Measurements from ENCODE around the gene FAM3C. TPM values are rescaled to one million over a fixed set of nuclear protein-coding genes. Genes with fewer than 3 reads are reported as not detected.

Gene FAM3C
- polyA plus RNA-seq, 1 donor from 2014 or later, result 61.8 TPM

DNA sequence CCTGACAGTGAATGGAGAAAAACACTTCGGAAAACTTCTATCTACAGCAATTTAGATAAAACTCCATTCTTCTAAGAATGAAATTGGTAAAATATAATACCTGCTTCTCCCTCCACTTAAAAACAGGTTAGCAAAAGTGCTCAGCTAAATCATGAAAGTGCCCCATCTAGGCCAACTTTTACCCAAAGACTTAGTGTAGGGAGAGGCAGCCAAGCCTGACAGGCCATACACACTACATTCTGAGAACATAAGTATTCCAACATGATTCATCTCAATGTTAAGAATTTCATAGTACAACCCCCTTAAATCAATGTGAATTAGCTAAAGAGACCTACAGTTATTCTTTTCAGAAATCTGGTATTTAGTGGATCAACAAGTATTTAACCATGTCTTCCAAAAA is 7.2 kb downstream of the FAM3C start:
- no peak for TF ChIP-seq EP300 (conservative IDR thresholded peaks at IDR 0.05; ENCODE audit: poor library complexity, severe bottlenecking)
- TF ChIP-seq CTCF (IDR thresholded peaks at IDR 0.05; ENCODE audit: poor library complexity, severe bottlenecking), result no peak
- no peak for TF ChIP-seq EZH2 (IDR thresholded peaks at IDR 0.05; ENCODE audit: borderline replicate concordance, insufficient read depth, low read length, poor library complexity, severe bottlenecking)
- TF ChIP-seq MXI1 (conservative IDR thresholded peaks at IDR 0.05; ENCODE audit: poor library complexity, severe bottlenecking), result no peak
- no peak for TF ChIP-seq POLR2AphosphoS5 (IDR thresholded peaks at IDR 0.05)
- no peak for TF ChIP-seq SMC3 (conservative IDR thresholded peaks at IDR 0.05; ENCODE audit: poor library complexity)
- TF ChIP-seq, protein P1, sequence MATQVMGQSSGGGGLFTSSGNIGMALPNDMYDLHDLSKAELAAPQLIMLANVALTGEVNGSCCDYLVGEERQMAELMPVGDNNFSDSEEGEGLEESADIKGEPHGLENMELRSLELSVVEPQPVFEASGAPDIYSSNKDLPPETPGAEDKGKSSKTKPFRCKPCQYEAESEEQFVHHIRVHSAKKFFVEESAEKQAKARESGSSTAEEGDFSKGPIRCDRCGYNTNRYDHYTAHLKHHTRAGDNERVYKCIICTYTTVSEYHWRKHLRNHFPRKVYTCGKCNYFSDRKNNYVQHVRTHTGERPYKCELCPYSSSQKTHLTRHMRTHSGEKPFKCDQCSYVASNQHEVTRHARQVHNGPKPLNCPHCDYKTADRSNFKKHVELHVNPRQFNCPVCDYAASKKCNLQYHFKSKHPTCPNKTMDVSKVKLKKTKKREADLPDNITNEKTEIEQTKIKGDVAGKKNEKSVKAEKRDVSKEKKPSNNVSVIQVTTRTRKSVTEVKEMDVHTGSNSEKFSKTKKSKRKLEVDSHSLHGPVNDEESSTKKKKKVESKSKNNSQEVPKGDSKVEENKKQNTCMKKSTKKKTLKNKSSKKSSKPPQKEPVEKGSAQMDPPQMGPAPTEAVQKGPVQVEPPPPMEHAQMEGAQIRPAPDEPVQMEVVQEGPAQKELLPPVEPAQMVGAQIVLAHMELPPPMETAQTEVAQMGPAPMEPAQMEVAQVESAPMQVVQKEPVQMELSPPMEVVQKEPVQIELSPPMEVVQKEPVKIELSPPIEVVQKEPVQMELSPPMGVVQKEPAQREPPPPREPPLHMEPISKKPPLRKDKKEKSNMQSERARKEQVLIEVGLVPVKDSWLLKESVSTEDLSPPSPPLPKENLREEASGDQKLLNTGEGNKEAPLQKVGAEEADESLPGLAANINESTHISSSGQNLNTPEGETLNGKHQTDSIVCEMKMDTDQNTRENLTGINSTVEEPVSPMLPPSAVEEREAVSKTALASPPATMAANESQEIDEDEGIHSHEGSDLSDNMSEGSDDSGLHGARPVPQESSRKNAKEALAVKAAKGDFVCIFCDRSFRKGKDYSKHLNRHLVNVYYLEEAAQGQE (IDR thresholded peaks at IDR 0.05; ENCODE audit: borderline replicate concordance), result no peak
- no peak for TF ChIP-seq RAD21 (conservative IDR thresholded peaks at IDR 0.05)
- no peak for TF ChIP-seq TAF1 (IDR thresholded peaks at IDR 0.05; ENCODE audit: low read depth)

DNA sequence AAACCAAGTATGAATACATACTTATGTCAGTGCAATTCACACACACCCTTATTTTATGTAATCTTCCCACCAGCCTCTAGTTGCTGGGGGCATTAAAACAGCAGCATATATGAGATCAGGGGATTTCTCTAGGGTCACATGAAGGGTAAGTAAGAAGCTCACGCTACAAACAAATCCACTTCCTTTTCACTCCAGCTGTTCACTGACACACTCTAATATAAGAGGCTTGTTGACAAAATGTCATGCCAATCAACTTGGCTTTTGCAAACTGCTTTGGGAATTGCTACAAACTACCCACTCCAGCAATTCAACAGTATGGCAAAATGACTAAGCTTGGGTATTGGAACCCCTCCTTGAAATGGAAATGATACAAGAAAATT is 10.3 kb downstream of the FAM3C start:
- Histone ChIP-seq H3K9ac (ENCODE audit: low read length) (no peak overlapping the region), H3K4me2 (ENCODE audit: low read length) (no peak overlapping the region), H3K9me3 (ENCODE audit: low read length) (no peaks in the 10 kb centered on the region), H3K27ac (ENCODE audit: low read length) (no peak overlapping the region), H2AFZ (ENCODE audit: low read depth, low read length) (no peak overlapping the region), H3K36me3 (ENCODE audit: insufficient read depth, low read length) (no peaks in the 10 kb centered on the region), H3K9me2 (ENCODE audit: insufficient read depth, low read length) (no peaks in the 10 kb centered on the region), H3F3A (ENCODE audit: insufficient read depth, low read length, poor library complexity, severe bottlenecking) (no peaks in the 10 kb centered on the region), H3K27me3 (ENCODE audit: insufficient read depth, low read depth, low read length) (no peaks in the 10 kb centered on the region), H4K20me1 (ENCODE audit: insufficient read depth) (no peaks in the 10 kb centered on the region), H3K79me2 (replicated peaks; ENCODE audit: insufficient read depth, low read length) (peaks cover 48% of the 10 kb centered on the region), H3K4me3 (ENCODE audit: low read length) (no peak overlapping the region)
- TF ChIP-seq EZH2 (IDR thresholded peaks at IDR 0.05; ENCODE audit: borderline replicate concordance, insufficient read depth, low read length, poor library complexity, severe bottlenecking) (no peak), POLR2AphosphoS5 (IDR thresholded peaks at IDR 0.05) (peak; percentile 62), EP300 (conservative IDR thresholded peaks at IDR 0.05; ENCODE audit: poor library complexity, severe bottlenecking) (peak; percentile 79), CTCF (IDR thresholded peaks at IDR 0.05; ENCODE audit: poor library complexity, severe bottlenecking) (no peak), MXI1 (conservative IDR thresholded peaks at IDR 0.05; ENCODE audit: poor library complexity, severe bottlenecking) (no peak), TAF1 (IDR thresholded peaks at IDR 0.05; ENCODE audit: low read depth) (no peak)

More for the DNA sequence above, 7.2 kb downstream of the FAM3C start:
- H3K9ac ChIP-seq (ENCODE audit: low read length), result no peak overlapping the region
- no peaks in the 10 kb centered on the region for H3K27me3 ChIP-seq (ENCODE audit: insufficient read depth, low read depth, low read length)
- H3K9me2 ChIP-seq (ENCODE audit: insufficient read depth, low read length), result no peaks in the 10 kb centered on the region
- H3K9me3 ChIP-seq (ENCODE audit: low read length), result no peaks in the 10 kb centered on the region
- H2AFZ ChIP-seq (ENCODE audit: low read depth, low read length), result no peak overlapping the region
- no peaks in the 10 kb centered on the region for H3F3A ChIP-seq (ENCODE audit: insufficient read depth, low read length, poor library complexity, severe bottlenecking)
- peaks cover 4% of the 10 kb centered on the region for H3K36me3 ChIP-seq (ENCODE audit: insufficient read depth, low read length)
- H3K79me2 ChIP-seq (replicated peaks; ENCODE audit: insufficient read depth, low read length), result peaks cover 64% of the 10 kb centered on the region
- no peak overlapping the region for H3K4me3 ChIP-seq (ENCODE audit: low read length)
- no peaks in the 10 kb centered on the region for H4K20me1 ChIP-seq (ENCODE audit: insufficient read depth)
- H3K4me2 ChIP-seq (ENCODE audit: low read length), result no peak overlapping the region
- H3K27ac ChIP-seq (ENCODE audit: low read length), result no peak overlapping the region
